CD4-positive, alpha-beta T cell treated with Interleukin-10 for 1 hour (primary cell): ENCODE data around the gene POLH.
"Not testable (repeated sequence)": the region's sequence is repeated elsewhere in the genome, so short reads cannot be mapped to it uniquely, and the experiment has no call there.

Experiments used
- DNase-seq: peaks from one replicate; pipeline ENCODE4 v3.0.0-alpha.2; 2020

Gene POLH

GRCh38 chr6:43608310-43608763 is 32.4 kb downstream of the POLH start:
- DNase-seq = peak; percentile 61

- no peak for DNase-seq
These were observed 32.8 kb downstream of the POLH start for GRCh38 chr6:43608807-43609206.

GRCh38 chr6:43609402-43609801 is 33.4 kb downstream of the POLH start:
- no peak for DNase-seq

- DNase-seq = no peak
These were observed 34.4 kb downstream of the POLH start for GRCh38 chr6:43610431-43610830.

GRCh38 chr6:43613721-43614395 is 37.9 kb downstream of the POLH start:
- DNase-seq = no peak

- no peak for DNase-seq
These were observed 38.4 kb downstream of the POLH start for GRCh38 chr6:43614396-43614730.

- no peak for DNase-seq
These were observed 40.9 kb downstream of the POLH start for GRCh38 chr6:43616725-43617472.

- DNase-seq = no peak
These were observed 45.3 kb downstream of the POLH start for GRCh38 chr6:43621078-43621835.

- no peak for DNase-seq
These were observed 45.8 kb downstream of the POLH start for GRCh38 chr6:43621836-43622180.

- DNase-seq = no peak
These were observed 46.6 kb downstream of the POLH start for GRCh38 chr6:43622541-43622940.

GRCh38 chr6:43623880-43624785 is 48.1 kb downstream of the POLH start:
- no peak for DNase-seq

- no peak for DNase-seq
These were observed 48.9 kb downstream of the POLH start for GRCh38 chr6:43624786-43625288.

GRCh38 chr6:43625393-43625992 is 49.5 kb downstream of the POLH start:
- DNase-seq = no peak

GRCh38 chr6:43627008-43627825 is 51.2 kb downstream of the POLH start:
- DNase-seq = no peak

- peak; percentile 67 for DNase-seq
These were observed 52.6 kb downstream of the POLH start for GRCh38 chr6:43628393-43629103.

GRCh38 chr6:43629104-43629504 is 53.1 kb downstream of the POLH start, which contains the start of gene GTPBP2:
Gene GTPBP2 (minus strand): TSS chr6:43629264. CDS start chr6:43629162, 102 bp downstream.
- peak; percentile 97 for DNase-seq

- peak; percentile 95 for DNase-seq
These were observed 53.7 kb downstream of the POLH start for GRCh38 chr6:43629505-43630300.

- DNase-seq = no peak
These were observed 55.1 kb downstream of the POLH start for GRCh38 chr6:43630980-43631619.

- not testable (repeated sequence) for DNase-seq
These were observed 57.0 kb downstream of the POLH start for GRCh38 chr6:43633002-43633401.
